HepG2 (cell line): ENCODE measurements around the gene ZBTB45. TPM values are rescaled to one million over a fixed set of nuclear protein-coding genes. Genes with fewer than 3 reads are reported as not detected.
A peak's percentile ranks its signal among the peaks of the same experiment; 100 is the strongest.

Experiments used
- CBX5 ChIP-seq: sonication (generic); formaldehyde crosslinking; IDR thresholded peaks from 2 replicates; pipeline ENCODE4 v1.4.0; 2020; ENCODE audit warnings: missing genetic modification reagents, borderline replicate concordance
- CHD2 ChIP-seq: IDR thresholded peaks from 2 replicates; pipeline ENCODE4 v1.6.1; 2011; ENCODE audit warnings: low read depth, low read length, improper control_type of control experiment
- GABPB1 ChIP-seq: IDR thresholded peaks from 2 replicates; pipeline ENCODE4 v1.6.1; 2016; ENCODE audit warnings: mild to moderate bottlenecking, missing genetic modification reagents, moderate library complexity, missing compliant biosample characterization
- HCFC1 ChIP-seq: fragments of 150-350 bp; IDR thresholded peaks from 2 replicates; pipeline ENCODE4 v1.6.1; 2014; ENCODE audit warnings: low read depth, low read length
- SKI ChIP-seq: fragments of 450-650 bp; IDR thresholded peaks from one replicate; pipeline ENCODE4 v1.6.1; 2018; ENCODE audit warnings: mild to moderate bottlenecking; ENCODE audit not compliant: partially characterized antibody
- ZNF251 ChIP-seq: sonication (generic); formaldehyde crosslinking; IDR thresholded peaks from 2 replicates; pipeline ENCODE4 v1.9.0; 2021; ENCODE audit warnings: mild to moderate bottlenecking, missing genetic modification reagents
- ZNF460 ChIP-seq: sonication (generic); formaldehyde crosslinking; IDR thresholded peaks from 2 replicates; pipeline ENCODE4 v1.5.1; 2020; ENCODE audit warnings: missing genetic modification reagents, mild to moderate bottlenecking, borderline replicate concordance
- ZNF652 ChIP-seq: IDR thresholded peaks from 2 replicates; pipeline ENCODE4 v1.6.1; 2016; ENCODE audit warnings: low read depth, borderline replicate concordance
- ZNF761 ChIP-seq: sonication (generic); formaldehyde crosslinking; conservative IDR thresholded peaks from 2 replicates; pipeline ENCODE4 v1.4.0; 2020; ENCODE audit warnings: mild to moderate bottlenecking, missing genetic modification reagents
- polyA plus RNA-seq, 8 experiments: library from polyadenylated mRNA; depleted of rRNA in 3 of 8; stranded (reverse) in 7 of 8; unstranded in 1 of 8; fragments of >200 nt; fragmentation: Illumina TruSeq in 4 of 8; extraction: Trizol in 4 of 8; gene quantifications; 2 replicates each; pipeline versions ENCODE4 v1.2.1 to v1.2.3, GENCODE V29; 2011 to 2016; ENCODE audit warnings: low read depth in 4 of 8, missing spikeins in 1 of 8, mixed read lengths in 1 of 8; ENCODE audit not compliant: insufficient read depth in 1 of 8
- total RNA-seq, 5 experiments: library from RNA; depleted of rRNA; stranded (reverse); fragments of >200 nt; fragmentation: Illumina TruSeq; extraction: Trizol; gene quantifications; 2 replicates each; pipeline ENCODE4 v1.2.3, GENCODE V29; 2016; ENCODE audit warnings: low read depth in 1 of 5
- TF ChIP-seq, protein P1 (sequence below): sonication (generic); formaldehyde crosslinking; IDR thresholded peaks from one replicate; pipeline ENCODE4 v1.5.1; 2020; ENCODE audit warnings: mild to moderate bottlenecking, missing genetic modification reagents; ENCODE audit errors: not compliant biosample characterization
- TF ChIP-seq, protein P2 (sequence below): sonication (generic); formaldehyde crosslinking; IDR thresholded peaks from 2 replicates; pipeline ENCODE4 v1.5.0; 2020; ENCODE audit warnings: mild to moderate bottlenecking, missing genetic modification reagents, borderline replicate concordance
- TF ChIP-seq, protein P3 (sequence below): IDR thresholded peaks from 2 replicates; pipeline ENCODE4 v1.6.1; 2018; ENCODE audit warnings: missing genetic modification reagents, mild to moderate bottlenecking, missing compliant biosample characterization
- TF ChIP-seq, protein P4 (sequence below): sonication (generic); formaldehyde crosslinking; IDR thresholded peaks from 2 replicates; pipeline ENCODE4 v1.4.0; 2020; ENCODE audit warnings: missing genetic modification reagents, borderline replicate concordance

Gene ZBTB45
- total and polyA plus RNA-seq, 2 of the 13 experiments (the other 11 are each of a cell fraction or from before 2014, with no cell fraction given): 3.0 to 3.7 TPM

DNA sequence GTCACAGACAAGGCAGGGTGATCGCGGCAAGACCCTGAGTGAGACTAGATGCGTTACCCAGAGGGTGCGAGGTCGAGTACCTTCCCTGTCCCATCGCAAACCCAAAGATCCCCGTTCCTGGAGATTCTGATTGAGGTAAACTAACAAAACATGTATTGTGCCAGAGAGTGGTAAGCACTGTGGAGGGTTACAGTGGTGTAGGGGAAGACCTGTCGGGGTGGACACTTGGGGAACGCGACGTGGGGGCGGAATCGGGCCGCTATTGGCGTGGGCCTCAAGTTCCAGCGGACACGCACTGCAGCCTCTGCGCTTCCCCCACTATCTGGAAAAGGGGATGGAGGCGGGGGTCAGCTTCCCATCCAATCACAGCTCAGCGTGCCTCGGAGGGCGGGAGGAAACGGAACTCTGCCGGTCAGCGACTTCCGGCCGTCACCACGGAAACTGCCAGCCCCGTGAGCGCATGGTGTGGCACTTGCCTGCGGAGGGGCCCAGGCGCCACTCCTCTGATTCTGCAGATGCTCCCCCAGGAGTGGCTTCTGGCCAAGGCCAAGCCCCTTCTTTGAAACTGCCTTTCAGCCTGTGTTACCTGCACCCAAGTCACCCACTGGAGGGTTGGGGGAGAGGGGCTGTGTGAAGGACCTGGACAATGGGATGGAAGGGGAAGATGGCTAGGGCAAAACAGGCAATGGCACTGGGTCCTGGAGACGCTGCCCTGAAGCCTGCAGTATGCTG, 39.8 kb upstream of the ZBTB45 start (continued):
- TF ChIP-seq, protein P1, sequence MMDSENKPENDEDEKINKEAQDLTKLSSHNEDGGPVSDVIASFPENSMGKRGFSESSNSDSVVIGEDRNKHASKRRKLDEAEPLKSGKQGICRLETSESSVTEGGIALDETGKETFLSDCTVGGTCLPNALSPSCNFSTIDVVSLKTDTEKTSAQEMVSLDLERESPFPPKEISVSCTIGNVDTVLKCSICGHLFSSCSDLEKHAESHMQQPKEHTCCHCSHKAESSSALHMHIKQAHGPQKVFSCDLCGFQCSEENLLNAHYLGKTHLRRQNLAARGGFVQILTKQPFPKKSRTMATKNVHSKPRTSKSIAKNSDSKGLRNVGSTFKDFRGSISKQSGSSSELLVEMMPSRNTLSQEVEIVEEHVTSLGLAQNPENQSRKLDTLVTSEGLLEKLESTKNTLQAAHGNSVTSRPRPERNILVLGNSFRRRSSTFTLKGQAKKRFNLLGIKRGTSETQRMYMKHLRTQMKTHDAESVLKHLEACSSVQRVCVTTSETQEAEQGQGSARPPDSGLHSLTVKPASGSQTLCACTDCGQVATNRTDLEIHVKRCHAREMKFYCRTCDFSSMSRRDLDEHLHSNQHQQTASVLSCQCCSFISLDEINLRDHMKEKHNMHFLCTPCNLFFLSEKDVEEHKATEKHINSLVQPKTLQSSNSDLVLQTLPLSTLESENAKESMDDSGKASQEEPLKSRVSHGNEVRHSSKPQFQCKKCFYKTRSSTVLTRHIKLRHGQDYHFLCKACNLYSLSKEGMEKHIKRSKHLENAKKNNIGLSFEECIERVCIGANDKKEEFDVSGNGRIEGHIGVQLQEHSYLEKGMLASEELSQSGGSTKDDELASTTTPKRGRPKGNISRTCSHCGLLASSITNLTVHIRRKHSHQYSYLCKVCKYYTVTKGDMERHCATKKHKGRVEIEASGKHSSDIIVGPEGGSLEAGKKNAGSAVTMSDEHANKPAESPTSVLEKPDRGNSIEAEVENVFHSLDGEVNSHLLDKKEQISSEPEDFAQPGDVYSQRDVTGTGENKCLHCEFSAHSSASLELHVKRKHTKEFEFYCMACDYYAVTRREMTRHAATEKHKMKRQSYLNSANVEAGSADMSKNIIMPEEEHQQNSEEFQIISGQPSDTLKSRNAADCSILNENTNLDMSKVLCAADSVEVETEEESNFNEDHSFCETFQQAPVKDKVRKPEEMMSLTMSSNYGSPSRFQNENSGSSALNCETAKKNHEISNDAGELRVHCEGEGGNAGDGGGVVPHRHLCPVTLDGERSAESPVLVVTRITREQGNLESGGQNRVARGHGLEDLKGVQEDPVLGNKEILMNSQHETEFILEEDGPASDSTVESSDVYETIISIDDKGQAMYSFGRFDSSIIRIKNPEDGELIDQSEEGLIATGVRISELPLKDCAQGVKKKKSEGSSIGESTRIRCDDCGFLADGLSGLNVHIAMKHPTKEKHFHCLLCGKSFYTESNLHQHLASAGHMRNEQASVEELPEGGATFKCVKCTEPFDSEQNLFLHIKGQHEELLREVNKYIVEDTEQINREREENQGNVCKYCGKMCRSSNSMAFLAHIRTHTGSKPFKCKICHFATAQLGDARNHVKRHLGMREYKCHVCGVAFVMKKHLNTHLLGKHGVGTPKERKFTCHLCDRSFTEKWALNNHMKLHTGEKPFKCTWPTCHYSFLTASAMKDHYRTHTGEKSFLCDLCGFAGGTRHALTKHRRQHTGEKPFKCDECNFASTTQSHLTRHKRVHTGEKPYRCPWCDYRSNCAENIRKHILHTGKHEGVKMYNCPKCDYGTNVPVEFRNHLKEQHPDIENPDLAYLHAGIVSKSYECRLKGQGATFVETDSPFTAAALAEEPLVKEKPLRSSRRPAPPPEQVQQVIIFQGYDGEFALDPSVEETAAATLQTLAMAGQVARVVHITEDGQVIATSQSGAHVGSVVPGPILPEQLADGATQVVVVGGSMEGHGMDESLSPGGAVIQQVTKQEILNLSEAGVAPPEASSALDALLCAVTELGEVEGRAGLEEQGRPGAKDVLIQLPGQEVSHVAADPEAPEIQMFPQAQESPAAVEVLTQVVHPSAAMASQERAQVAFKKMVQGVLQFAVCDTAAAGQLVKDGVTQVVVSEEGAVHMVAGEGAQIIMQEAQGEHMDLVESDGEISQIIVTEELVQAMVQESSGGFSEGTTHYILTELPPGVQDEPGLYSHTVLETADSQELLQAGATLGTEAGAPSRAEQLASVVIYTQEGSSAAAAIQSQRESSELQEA (CRISPR knock-in tag): peak; percentile 28
- TF ChIP-seq ZNF761 (CRISPR knock-in tag): peak; percentile 92; the same call in 1 of the 2 replicates
- peak; percentile 89 for TF ChIP-seq GABPB1 (CRISPR knock-in tag)
- TF ChIP-seq HCFC1: peak; percentile 50; the same call in 1 of the 2 replicates
- 0 out of 2 replicates have a peak, but pooled peaks have one; percentile 44 for TF ChIP-seq CHD2
- TF ChIP-seq, protein P2, sequence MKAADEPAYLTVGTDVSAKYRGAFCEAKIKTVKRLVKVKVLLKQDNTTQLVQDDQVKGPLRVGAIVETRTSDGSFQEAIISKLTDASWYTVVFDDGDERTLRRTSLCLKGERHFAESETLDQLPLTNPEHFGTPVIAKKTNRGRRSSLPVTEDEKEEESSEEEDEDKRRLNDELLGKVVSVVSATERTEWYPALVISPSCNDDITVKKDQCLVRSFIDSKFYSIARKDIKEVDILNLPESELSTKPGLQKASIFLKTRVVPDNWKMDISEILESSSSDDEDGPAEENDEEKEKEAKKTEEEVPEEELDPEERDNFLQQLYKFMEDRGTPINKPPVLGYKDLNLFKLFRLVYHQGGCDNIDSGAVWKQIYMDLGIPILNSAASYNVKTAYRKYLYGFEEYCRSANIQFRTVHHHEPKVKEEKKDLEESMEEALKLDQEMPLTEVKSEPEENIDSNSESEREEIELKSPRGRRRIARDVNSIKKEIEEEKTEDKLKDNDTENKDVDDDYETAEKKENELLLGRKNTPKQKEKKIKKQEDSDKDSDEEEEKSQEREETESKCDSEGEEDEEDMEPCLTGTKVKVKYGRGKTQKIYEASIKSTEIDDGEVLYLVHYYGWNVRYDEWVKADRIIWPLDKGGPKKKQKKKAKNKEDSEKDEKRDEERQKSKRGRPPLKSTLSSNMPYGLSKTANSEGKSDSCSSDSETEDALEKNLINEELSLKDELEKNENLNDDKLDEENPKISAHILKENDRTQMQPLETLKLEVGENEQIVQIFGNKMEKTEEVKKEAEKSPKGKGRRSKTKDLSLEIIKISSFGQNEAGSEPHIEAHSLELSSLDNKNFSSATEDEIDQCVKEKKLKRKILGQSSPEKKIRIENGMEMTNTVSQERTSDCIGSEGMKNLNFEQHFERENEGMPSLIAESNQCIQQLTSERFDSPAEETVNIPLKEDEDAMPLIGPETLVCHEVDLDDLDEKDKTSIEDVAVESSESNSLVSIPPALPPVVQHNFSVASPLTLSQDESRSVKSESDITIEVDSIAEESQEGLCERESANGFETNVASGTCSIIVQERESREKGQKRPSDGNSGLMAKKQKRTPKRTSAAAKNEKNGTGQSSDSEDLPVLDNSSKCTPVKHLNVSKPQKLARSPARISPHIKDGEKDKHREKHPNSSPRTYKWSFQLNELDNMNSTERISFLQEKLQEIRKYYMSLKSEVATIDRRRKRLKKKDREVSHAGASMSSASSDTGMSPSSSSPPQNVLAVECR (CRISPR knock-in tag): peak; percentile 91
- TF ChIP-seq, protein P3, sequence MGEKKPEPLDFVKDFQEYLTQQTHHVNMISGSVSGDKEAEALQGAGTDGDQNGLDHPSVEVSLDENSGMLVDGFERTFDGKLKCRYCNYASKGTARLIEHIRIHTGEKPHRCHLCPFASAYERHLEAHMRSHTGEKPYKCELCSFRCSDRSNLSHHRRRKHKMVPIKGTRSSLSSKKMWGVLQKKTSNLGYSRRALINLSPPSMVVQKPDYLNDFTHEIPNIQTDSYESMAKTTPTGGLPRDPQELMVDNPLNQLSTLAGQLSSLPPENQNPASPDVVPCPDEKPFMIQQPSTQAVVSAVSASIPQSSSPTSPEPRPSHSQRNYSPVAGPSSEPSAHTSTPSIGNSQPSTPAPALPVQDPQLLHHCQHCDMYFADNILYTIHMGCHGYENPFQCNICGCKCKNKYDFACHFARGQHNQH (CRISPR knock-in tag): peak; percentile 42; the same call in 1 of the 2 replicates
- TF ChIP-seq SKI: no peak
- TF ChIP-seq ZNF251: no peak
- no peak; the same call in 1 of the 2 replicates for TF ChIP-seq CBX5 (CRISPR knock-in tag)
- no peak; the same call in 1 of the 2 replicates for TF ChIP-seq ZNF460 (CRISPR knock-in tag)
- TF ChIP-seq, protein P4, sequence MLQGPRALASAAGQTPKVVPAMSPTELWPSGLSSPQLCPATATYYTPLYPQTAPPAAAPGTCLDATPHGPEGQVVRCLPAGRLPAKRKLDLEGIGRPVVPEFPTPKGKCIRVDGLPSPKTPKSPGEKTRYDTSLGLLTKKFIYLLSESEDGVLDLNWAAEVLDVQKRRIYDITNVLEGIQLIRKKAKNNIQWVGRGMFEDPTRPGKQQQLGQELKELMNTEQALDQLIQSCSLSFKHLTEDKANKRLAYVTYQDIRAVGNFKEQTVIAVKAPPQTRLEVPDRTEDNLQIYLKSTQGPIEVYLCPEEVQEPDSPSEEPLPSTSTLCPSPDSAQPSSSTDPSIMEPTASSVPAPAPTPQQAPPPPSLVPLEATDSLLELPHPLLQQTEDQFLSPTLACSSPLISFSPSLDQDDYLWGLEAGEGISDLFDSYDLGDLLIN (CRISPR knock-in tag): no peak
- no peak for TF ChIP-seq ZNF652 (CRISPR knock-in tag)
